ENCODE data around the gene BMPER. TPM values are rescaled to one million over a fixed set of nuclear protein-coding genes. Genes with fewer than 3 reads are reported as not detected.

BMPER gene
- total and polyA plus RNA-seq, 2 donors (not counting 1 experiment from before 2014, with no cell fraction given), result 12.2 to 15.9 TPM

DNA sequence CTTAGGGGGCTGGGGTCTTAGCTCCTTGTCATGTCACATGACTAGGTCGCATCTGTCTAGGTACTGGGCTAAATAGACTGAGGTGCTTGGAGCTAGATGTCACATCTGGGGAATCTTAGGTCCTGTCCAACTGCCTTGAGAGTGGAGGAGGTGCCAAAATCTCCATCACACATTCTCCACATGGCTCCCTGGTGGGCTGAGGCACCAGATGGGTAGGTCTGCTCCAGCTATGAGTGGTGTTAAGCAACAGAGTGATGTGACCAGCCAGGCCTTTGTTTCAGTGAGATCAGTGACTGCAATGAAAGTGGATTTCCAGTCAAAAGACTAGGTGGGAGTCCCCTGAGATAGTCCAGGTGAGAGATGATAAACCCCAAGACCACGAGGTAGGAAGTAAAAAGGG lies 251.8 kb downstream of the BMPER start:
- Histone ChIP-seq H3K36me3 (ENCODE audit: control insufficient read depth, insufficient read depth, low read length) (no peaks in the 10 kb centered on the region), H3K4me3 (replicated peaks in 1 of 4; ENCODE audit: control extremely low read depth in 1 of 4, insufficient read depth in 1 of 4, low read depth in 3 of 4, low read length in 4 of 4) (no peak overlapping the region), H2AFZ (ENCODE audit: low read length) (no peak overlapping the region), H3K27ac (ENCODE audit: insufficient read depth, low read length) (no peak overlapping the region), H3K9ac (ENCODE audit: insufficient read depth, low read length) (no peak overlapping the region), H3K27me3 (ENCODE audit: control insufficient read depth, insufficient read depth, low read length) (no peaks in the 10 kb centered on the region), H3K4me2 (ENCODE audit: extremely low read depth, insufficient read depth, low read length) (no peak overlapping the region), H3K9me3 (ENCODE audit: control insufficient read depth, insufficient read depth, low read depth, low read length) (no peaks in the 10 kb centered on the region), H4K20me1 (ENCODE audit: control insufficient read depth, extremely low read depth, insufficient read depth, low read length) (no peaks in the 10 kb centered on the region), H3K79me2 (ENCODE audit: control insufficient read depth, insufficient read depth, low read length) (no peaks in the 10 kb centered on the region), H3K4me1 (ENCODE audit: control insufficient read depth, extremely low read depth, insufficient read depth, low read length) (peaks cover 10% of the 10 kb centered on the region)
- no peak for DNase-seq (ENCODE audit: low read depth in 2 of 2)
- TF ChIP-seq, protein P1, sequence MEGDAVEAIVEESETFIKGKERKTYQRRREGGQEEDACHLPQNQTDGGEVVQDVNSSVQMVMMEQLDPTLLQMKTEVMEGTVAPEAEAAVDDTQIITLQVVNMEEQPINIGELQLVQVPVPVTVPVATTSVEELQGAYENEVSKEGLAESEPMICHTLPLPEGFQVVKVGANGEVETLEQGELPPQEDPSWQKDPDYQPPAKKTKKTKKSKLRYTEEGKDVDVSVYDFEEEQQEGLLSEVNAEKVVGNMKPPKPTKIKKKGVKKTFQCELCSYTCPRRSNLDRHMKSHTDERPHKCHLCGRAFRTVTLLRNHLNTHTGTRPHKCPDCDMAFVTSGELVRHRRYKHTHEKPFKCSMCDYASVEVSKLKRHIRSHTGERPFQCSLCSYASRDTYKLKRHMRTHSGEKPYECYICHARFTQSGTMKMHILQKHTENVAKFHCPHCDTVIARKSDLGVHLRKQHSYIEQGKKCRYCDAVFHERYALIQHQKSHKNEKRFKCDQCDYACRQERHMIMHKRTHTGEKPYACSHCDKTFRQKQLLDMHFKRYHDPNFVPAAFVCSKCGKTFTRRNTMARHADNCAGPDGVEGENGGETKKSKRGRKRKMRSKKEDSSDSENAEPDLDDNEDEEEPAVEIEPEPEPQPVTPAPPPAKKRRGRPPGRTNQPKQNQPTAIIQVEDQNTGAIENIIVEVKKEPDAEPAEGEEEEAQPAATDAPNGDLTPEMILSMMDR (conservative IDR thresholded peaks at IDR 0.05 in 1 of 2, IDR thresholded peaks at IDR 0.05 in 1 of 2; ENCODE audit: low read depth in 1 of 2, low read length in 2 of 2), result no peak
- TF ChIP-seq EZH2 (IDR thresholded peaks at IDR 0.05; ENCODE audit: low read length, missing control alignments), result no peak

DNA sequence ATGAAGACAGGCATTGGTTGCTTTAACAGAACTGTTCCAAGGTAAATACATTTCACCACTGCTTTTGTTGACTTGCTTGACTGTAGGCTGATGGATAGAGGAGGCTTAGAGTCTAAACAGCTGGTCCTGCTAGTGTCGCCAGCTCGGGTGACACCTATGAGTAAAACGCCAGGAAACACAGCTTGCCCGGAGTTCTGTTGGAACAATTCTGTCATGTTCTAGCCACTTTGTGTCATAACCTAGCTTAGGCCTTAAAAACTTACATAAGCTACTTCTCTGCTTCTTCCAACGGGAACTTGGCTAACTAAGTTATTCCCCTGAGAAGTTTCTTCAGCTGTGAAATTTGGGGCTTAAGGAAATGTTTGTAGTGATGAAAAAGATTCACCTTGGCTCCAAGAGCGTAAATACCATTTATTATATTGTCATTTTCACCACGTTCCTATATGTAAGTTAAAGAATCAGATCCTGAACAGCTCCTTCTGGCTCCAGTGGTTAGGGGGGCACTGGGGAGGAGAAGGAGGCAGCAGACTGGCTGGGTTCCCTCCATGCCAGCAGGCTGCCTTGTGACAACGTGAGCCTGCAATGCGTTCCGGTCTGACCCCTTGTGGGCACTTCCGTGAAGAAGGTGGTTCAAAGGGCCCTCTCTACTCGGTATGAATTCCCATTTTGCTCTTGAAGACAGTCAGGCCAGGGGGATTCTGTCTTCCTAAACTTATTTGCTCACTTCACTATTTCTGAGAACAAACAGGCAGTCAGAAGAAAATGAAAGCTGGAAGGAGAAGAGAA lies 253.2 kb downstream of the BMPER start:
- no peaks in the 10 kb centered on the region for H3K9me3 ChIP-seq (ENCODE audit: control insufficient read depth, insufficient read depth, low read depth, low read length)
- peak in 1 of 2 donors; percentile 70 for DNase-seq (ENCODE audit: low read depth in 2 of 2)
- no peaks in the 10 kb centered on the region for H3K79me2 ChIP-seq (ENCODE audit: control insufficient read depth, insufficient read depth, low read length)
- TF ChIP-seq, protein P1 (conservative IDR thresholded peaks at IDR 0.05 in 1 of 2, IDR thresholded peaks at IDR 0.05 in 1 of 2; ENCODE audit: low read depth in 1 of 2, low read length in 2 of 2), result peak in 1 of 2 donors; percentile 13
- no peak for TF ChIP-seq EZH2 (IDR thresholded peaks at IDR 0.05; ENCODE audit: low read length, missing control alignments)
- no peak overlapping the region for H3K9ac ChIP-seq (ENCODE audit: insufficient read depth, low read length)
- H3K27ac ChIP-seq (ENCODE audit: insufficient read depth, low read length), result no peak overlapping the region
- H3K4me2 ChIP-seq (ENCODE audit: extremely low read depth, insufficient read depth, low read length), result no peak overlapping the region
- H3K36me3 ChIP-seq (ENCODE audit: control insufficient read depth, insufficient read depth, low read length), result no peaks in the 10 kb centered on the region
- H4K20me1 ChIP-seq (ENCODE audit: control insufficient read depth, extremely low read depth, insufficient read depth, low read length), result no peaks in the 10 kb centered on the region
- no peaks in the 10 kb centered on the region for H3K27me3 ChIP-seq (ENCODE audit: control insufficient read depth, insufficient read depth, low read length)
- H3K4me1 ChIP-seq (ENCODE audit: control insufficient read depth, extremely low read depth, insufficient read depth, low read length), result peaks cover 10% of the 10 kb centered on the region
- H2AFZ ChIP-seq (ENCODE audit: low read length), result no peak overlapping the region
- no peak overlapping the region for H3K4me3 ChIP-seq (replicated peaks in 1 of 4; ENCODE audit: control extremely low read depth in 1 of 4, insufficient read depth in 1 of 4, low read depth in 3 of 4, low read length in 4 of 4)

DNA sequence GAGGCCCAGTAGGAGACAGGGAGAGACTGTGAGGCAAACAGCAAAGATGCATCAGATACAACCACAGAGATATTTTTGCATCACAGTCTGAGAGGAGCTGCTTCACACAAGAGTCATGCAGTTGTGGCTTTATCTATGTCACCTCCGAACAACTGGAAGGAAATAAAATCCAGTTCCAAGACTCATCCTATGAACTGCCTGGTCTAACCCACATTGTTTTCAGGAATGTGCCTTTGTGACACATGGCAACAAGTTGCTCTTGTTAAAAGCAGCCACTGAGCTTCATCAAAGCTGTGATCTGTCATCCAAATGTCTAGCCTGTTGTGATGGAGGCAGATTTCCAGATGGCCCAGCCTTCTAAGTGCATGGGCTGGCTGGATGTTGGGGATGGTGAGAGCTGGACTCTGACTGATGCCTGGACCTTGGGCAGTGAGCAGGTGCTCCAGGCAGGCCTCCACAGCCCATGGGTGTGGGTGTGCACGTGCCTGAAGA lies 255.0 kb downstream of the BMPER start:
- Histone ChIP-seq H3K9ac (ENCODE audit: insufficient read depth, low read length) (no peak overlapping the region), H3K9me3 (ENCODE audit: control insufficient read depth, insufficient read depth, low read depth, low read length) (no peaks in the 10 kb centered on the region), H2AFZ (ENCODE audit: low read length) (no peak overlapping the region), H3K4me3 (replicated peaks in 1 of 4; ENCODE audit: control extremely low read depth in 1 of 4, insufficient read depth in 1 of 4, low read depth in 3 of 4, low read length in 4 of 4) (no peak overlapping the region), H3K4me1 (ENCODE audit: control insufficient read depth, extremely low read depth, insufficient read depth, low read length) (peaks cover 7% of the 10 kb centered on the region), H3K36me3 (ENCODE audit: control insufficient read depth, insufficient read depth, low read length) (no peaks in the 10 kb centered on the region), H3K79me2 (ENCODE audit: control insufficient read depth, insufficient read depth, low read length) (no peaks in the 10 kb centered on the region), H4K20me1 (ENCODE audit: control insufficient read depth, extremely low read depth, insufficient read depth, low read length) (no peaks in the 10 kb centered on the region), H3K27ac (ENCODE audit: insufficient read depth, low read length) (no peak overlapping the region), H3K4me2 (ENCODE audit: extremely low read depth, insufficient read depth, low read length) (no peak overlapping the region), H3K27me3 (ENCODE audit: control insufficient read depth, insufficient read depth, low read length) (no peaks in the 10 kb centered on the region)
- TF ChIP-seq EZH2 (IDR thresholded peaks at IDR 0.05; ENCODE audit: low read length, missing control alignments), result no peak
- DNase-seq (ENCODE audit: low read depth in 2 of 2), result peak; percentile 44 to 90
